ENCODE data around the gene EP400. TPM values are rescaled to one million over a fixed set of nuclear protein-coding genes. Genes with fewer than 3 reads are reported as not detected.

Gene EP400
- polyA plus RNA-seq, 12 donors = 18.0 to 45.3 (median 21.8) TPM; not detected in 1

GRCh38 chr12:132121283-132121682, 171.5 kb downstream of the EP400 start:
- DNase-seq = no peak

DNA sequence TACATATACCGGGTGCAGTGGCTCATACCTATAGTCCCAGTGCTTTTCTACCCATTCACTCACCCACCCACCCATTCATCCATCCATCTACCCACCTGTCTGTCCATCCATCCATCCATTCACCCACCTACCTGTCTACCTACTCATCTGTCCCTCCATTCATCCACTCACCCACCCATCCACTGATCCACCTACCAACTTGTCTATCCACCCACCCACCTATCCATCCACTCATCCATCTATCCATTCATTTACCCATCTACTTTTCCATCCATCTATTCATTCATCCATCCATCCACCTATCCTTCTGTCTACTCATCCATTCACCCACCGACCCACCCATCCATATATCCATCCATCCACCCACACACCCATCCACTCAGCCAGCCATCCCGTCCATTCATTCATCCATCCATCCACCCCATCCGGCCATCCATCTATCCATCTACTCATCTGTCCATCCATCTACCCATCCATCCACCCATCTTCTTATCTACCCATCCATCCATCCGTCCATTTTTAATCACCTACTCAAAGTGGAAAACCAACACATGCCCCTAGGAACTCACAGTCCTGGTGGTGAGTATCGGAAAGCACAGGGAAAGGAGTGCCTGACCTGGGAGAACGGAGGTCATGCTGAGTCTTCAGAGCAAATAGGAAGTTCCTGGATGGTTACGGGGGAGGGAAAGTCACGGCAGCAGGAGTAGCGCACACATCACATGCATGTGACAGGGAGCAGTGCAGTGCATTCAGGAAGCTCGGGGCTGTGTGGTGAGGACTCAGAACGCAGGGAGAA, 174.4 kb downstream of the EP400 start:
- no peak for DNase-seq

DNA sequence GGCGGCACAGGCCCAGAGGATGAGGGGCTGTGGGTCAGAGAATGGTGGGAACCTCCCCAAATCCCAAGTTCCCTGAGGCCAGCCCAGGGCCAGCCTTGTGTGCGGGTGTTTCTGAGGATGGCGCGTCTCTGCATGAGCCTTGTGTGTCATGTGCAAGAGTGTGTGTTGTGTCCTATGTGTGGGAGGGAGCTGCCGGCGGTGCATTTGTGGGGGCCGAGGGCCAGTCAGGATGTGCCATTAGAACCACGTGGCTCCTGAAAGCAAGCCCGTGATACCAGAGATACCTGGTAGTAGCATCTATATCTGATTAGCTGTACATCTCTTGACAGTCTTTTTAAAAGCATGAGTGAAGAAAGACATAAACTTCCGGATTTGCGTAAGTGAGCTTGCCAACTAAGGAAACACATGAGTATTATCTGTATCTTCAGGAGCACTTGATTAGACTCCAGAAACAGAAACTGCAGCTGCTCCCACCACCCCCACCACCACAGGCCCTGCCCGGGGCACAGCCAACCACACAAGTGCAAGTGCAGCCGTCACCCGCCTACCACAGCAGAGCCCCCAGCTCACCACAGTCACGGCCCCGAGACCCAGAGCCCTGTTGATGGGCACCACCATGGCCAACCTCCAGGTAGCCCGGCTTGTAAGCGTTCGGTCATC, 175.2 kb downstream of the EP400 start:
- no peak for DNase-seq

- no peak for DNase-seq
These were observed 176.0 kb downstream of the EP400 start for GRCh38 chr12:132125736-132126135.

- no peak for DNase-seq
These were observed 177.3 kb downstream of the EP400 start for GRCh38 chr12:132127041-132127440.

- no peak for DNase-seq
These were observed 179.3 kb downstream of the EP400 start for GRCh38 chr12:132129007-132129406.

- no peak for DNase-seq
These were observed 180.9 kb downstream of the EP400 start for GRCh38 chr12:132130690-132131089.

Other genes starting within 250 kb of the EP400 start
- 10 to 100 TPM in 11 of 12 donors, not detected in 1; 23.7 to 63.3 (median 31.9) TPM for gene SFSWAP, start 238.9 kb upstream of the EP400 start, polyA plus RNA-seq (ENCODE audit: insufficient read length in 12 of 12)
- gene MMP17, start 121.5 kb upstream of the EP400 start, polyA plus RNA-seq (ENCODE audit: insufficient read length in 12 of 12) = 10 to 100 TPM in 1 of 12 donors, 1 to 10 TPM in 10, not detected in 1; 2.7 to 22.6 (median 4.6) TPM
- gene ULK1, start 55.3 kb upstream of the EP400 start, polyA plus RNA-seq (ENCODE audit: insufficient read length in 12 of 12) = 10 to 100 TPM in 11 of 12 donors, not detected in 1; 14.5 to 42.0 (median 20.5) TPM
- 10 to 100 TPM in 6 of 12 donors, 1 to 10 TPM in 5, not detected in 1; 7.4 to 15.6 (median 10.2) TPM for gene PUS1, start 20.7 kb upstream of the EP400 start, polyA plus RNA-seq (ENCODE audit: insufficient read length in 12 of 12)
- gene DDX51, start 194.4 kb downstream of the EP400 start, polyA plus RNA-seq (ENCODE audit: insufficient read length in 12 of 12) = 10 to 100 TPM in 9 of 12 donors, 1 to 10 TPM in 2, not detected in 1; 9.0 to 15.6 (median 12.5) TPM
- 10 to 100 TPM in 5 of 12 donors, 1 to 10 TPM in 6, not detected in 1; 8.0 to 18.9 (median 9.9) TPM for gene NOC4L, start 194.5 kb downstream of the EP400 start, polyA plus RNA-seq (ENCODE audit: insufficient read length in 12 of 12)